DMS 273 (cell line): ENCODE measurements around the gene MAN2A1.
A peak's percentile ranks its signal among the peaks of the same experiment; 100 is the strongest.
"Not testable (repeated sequence)": the region's sequence is repeated elsewhere in the genome, so short reads cannot be mapped to it uniquely, and the experiment has no call there.

Experiments
- DNase-seq: peaks from one replicate; lab custom pipeline; 2025; ENCODE audit not compliant: unreplicated experiment; lab: John Stamatoyannopoulos, UW

MAN2A1 gene

GRCh38 chr5:109859537-109859936 lies 169.8 kb downstream of the MAN2A1 start:
- no peak for DNase-seq

- no peak for DNase-seq
Observed at GRCh38 chr5:109862301-109862700, 172.6 kb downstream of the MAN2A1 start.

- DNase-seq = no peak
Observed at GRCh38 chr5:109863752-109864151, 174.0 kb downstream of the MAN2A1 start.

GRCh38 chr5:109865637-109866036 lies 175.9 kb downstream of the MAN2A1 start:
- DNase-seq = peak; percentile 44

- DNase-seq = no peak
Observed at GRCh38 chr5:109866051-109866450, 176.3 kb downstream of the MAN2A1 start.

- DNase-seq = no peak
Observed at GRCh38 chr5:109868737-109869136, 179.0 kb downstream of the MAN2A1 start.

GRCh38 chr5:109873687-109874086 lies 184.0 kb downstream of the MAN2A1 start:
- DNase-seq = no peak

- DNase-seq = no peak
Observed at GRCh38 chr5:109874108-109874507, 184.4 kb downstream of the MAN2A1 start.

- DNase-seq = no peak
Observed at GRCh38 chr5:109876030-109876725, 186.5 kb downstream of the MAN2A1 start.

- DNase-seq = no peak
Observed at GRCh38 chr5:109876941-109877669, 187.4 kb downstream of the MAN2A1 start.

GRCh38 chr5:109877670-109878045 lies 187.9 kb downstream of the MAN2A1 start:
- no peak for DNase-seq

GRCh38 chr5:109878887-109879286 lies 189.2 kb downstream of the MAN2A1 start:
- no peak for DNase-seq

GRCh38 chr5:109880907-109881685 lies 191.4 kb downstream of the MAN2A1 start:
- DNase-seq = peak; percentile 43

- DNase-seq = no peak
Observed at GRCh38 chr5:109882546-109882945, 192.8 kb downstream of the MAN2A1 start.

- no peak for DNase-seq
Observed at GRCh38 chr5:109884676-109885075, 194.9 kb downstream of the MAN2A1 start.

GRCh38 chr5:109885205-109885604 lies 195.5 kb downstream of the MAN2A1 start:
- DNase-seq = no peak

- DNase-seq = no peak
Observed at GRCh38 chr5:109888989-109889388, 199.3 kb downstream of the MAN2A1 start.

GRCh38 chr5:109893271-109893670 lies 203.5 kb downstream of the MAN2A1 start:
- not testable (repeated sequence) for DNase-seq

- DNase-seq = no peak
Observed at GRCh38 chr5:109898269-109899162, 208.8 kb downstream of the MAN2A1 start.

- no peak for DNase-seq
Observed at GRCh38 chr5:109899163-109899535, 209.4 kb downstream of the MAN2A1 start.

GRCh38 chr5:109900461-109900860 lies 210.7 kb downstream of the MAN2A1 start:
- DNase-seq = no peak
